ENCODE data around the gene NFKBIZ.
"Not testable (repeated sequence)": the region's sequence is repeated elsewhere in the genome, so short reads cannot be mapped to it uniquely, and the experiment has no call there.

Gene NFKBIZ

DNA sequence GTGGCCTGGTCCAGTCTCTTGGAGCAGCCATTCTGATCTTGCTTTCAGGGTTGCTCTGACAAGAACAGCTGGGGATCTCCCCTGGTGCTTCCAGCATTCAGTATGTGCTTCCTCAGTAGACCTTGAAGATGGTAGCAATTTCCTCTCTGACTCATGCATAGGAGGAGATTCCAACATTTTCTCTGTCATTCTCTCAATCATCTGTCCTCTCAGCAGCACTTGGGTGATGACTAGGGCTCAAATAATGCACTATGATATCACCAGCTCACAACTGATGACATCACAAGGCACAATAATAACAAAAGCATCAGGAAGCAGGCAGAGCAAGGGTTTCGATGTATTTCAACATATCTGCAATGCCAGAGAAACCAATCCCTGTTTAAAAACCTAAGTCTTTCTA, 52.7 kb downstream of the NFKBIZ start:
- no peak overlapping the region for H2AFZ ChIP-seq (ENCODE audit: low read depth, low read length)
- H3K9me3 ChIP-seq (ENCODE audit: low read length): no peaks in the 10 kb centered on the region
- H3K4me1 ChIP-seq (ENCODE audit: insufficient read depth, low read length): no peaks in the 10 kb centered on the region
- H3K27me3 ChIP-seq (ENCODE audit: insufficient read depth, low read length): no peaks in the 10 kb centered on the region
- H3K4me3 ChIP-seq (ENCODE audit: low read length): no peak overlapping the region
- H3K36me3 ChIP-seq (ENCODE audit: insufficient read depth, low read length): no peaks in the 10 kb centered on the region

DNA sequence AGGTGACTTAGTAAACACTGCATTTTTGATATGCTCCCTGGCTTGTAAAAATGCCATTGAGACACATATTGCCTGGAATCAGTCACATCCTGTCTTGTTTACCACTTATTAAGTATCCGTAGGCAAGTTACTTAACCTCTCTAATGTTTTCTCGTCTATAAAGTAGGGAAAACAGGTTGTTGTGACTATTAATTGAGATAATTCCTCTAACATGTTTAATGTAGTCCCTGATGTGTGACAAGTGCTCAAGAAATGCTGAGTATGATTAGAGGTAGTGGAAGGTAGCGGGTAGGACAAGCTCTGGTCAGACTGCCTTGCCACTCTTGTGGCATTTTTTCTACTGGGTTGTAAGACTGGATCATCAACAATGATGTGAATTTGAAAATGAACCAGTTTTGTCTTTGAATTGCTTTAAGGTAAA, 54.1 kb downstream of the NFKBIZ start:
- Histone ChIP-seq H3K4me3 (ENCODE audit: low read length) (no peak overlapping the region), H3K27me3 (ENCODE audit: insufficient read depth, low read length) (no peaks in the 10 kb centered on the region), H2AFZ (ENCODE audit: low read depth, low read length) (no peak overlapping the region), H3K36me3 (ENCODE audit: insufficient read depth, low read length) (no peaks in the 10 kb centered on the region), H3K4me1 (ENCODE audit: insufficient read depth, low read length) (no peaks in the 10 kb centered on the region), H3K9me3 (ENCODE audit: low read length) (no peaks in the 10 kb centered on the region)

DNA sequence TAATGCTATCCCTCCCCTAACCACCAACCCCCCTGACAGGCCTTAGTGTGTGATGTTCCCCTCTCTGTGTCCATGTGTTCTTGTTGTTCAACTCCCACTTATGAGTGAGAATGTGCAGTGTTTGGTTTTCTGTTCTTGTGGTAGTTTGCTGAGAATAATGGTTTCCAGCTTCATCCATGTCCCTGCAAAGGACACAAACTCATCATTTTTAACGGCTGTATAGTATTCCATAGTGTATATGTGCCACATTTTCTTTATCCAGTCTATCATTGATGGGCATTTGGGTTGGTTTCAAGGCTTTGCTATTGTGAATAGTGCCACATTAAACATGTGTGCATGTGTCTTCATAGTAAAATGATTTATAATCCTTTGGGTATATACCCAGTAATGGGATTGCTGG, 56.3 kb downstream of the NFKBIZ start:
- not testable (repeated sequence) for H3K36me3 ChIP-seq (ENCODE audit: insufficient read depth, low read length); H3K4me3 ChIP-seq (ENCODE audit: low read length); H3K27me3 ChIP-seq (ENCODE audit: insufficient read depth, low read length); H3K9me3 ChIP-seq (ENCODE audit: low read length); H2AFZ ChIP-seq (ENCODE audit: low read depth, low read length); H3K4me1 ChIP-seq (ENCODE audit: insufficient read depth, low read length)
